NB4 (cell line): ENCODE results near the gene WSCD1.

Experiments
- MAX ChIP-seq: IDR thresholded peaks from 2 replicates; pipeline ENCODE4 v1.6.1; 2011; ENCODE audit warnings: low read depth, low read length
- POLR2A ChIP-seq: IDR thresholded peaks from 2 replicates; pipeline ENCODE4 v1.6.1; 2011; ENCODE audit warnings: mild to moderate bottlenecking; ENCODE audit not compliant: insufficient read length; ENCODE audit errors: extremely low read depth
- TF ChIP-seq, protein P1 (sequence below): IDR thresholded peaks from one replicate; pipeline ENCODE4 v1.5.1; 2012; ENCODE audit warnings: low read depth, low read length

DNA sequence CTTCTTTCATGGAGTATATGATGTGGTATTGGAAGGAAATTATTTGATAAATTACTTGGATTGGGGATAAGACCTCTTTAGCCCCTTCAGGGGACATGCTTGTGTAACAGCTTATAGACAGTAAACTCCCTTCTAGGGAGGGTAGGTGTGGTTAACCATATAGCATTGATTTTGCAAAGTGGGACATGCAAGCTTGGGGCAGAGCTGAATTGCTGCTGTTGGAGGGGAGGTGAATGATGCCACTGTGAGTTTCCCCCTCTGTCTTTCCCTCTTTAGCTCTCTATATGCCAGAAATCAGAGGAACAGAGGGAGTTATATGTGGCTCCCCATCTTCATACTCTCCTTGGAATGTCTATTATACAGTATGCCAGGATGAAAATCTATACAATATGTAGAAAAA is 54.7 kb downstream of the WSCD1 start:
- TF ChIP-seq POLR2A = no peak
- TF ChIP-seq, protein P1, sequence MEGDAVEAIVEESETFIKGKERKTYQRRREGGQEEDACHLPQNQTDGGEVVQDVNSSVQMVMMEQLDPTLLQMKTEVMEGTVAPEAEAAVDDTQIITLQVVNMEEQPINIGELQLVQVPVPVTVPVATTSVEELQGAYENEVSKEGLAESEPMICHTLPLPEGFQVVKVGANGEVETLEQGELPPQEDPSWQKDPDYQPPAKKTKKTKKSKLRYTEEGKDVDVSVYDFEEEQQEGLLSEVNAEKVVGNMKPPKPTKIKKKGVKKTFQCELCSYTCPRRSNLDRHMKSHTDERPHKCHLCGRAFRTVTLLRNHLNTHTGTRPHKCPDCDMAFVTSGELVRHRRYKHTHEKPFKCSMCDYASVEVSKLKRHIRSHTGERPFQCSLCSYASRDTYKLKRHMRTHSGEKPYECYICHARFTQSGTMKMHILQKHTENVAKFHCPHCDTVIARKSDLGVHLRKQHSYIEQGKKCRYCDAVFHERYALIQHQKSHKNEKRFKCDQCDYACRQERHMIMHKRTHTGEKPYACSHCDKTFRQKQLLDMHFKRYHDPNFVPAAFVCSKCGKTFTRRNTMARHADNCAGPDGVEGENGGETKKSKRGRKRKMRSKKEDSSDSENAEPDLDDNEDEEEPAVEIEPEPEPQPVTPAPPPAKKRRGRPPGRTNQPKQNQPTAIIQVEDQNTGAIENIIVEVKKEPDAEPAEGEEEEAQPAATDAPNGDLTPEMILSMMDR = no peak
- no peak for TF ChIP-seq MAX
